Subcutaneous adipose tissue (tissue), 4 donors: Measurements from ENCODE around the gene N4BP3. TPM values are rescaled to one million over a fixed set of nuclear protein-coding genes. Genes with fewer than 3 reads are reported as not detected.

ENCODE experiments used
- CTCF ChIP-seq: fragments of 450-650 bp; IDR thresholded peaks from one replicate; pipeline ENCODE4 v1.5.1; 2016; ENCODE audit warnings: low read depth, mild to moderate bottlenecking, control low read depth, antibody characterized with exemption, moderate library complexity
- total RNA-seq, 4 donors: library from RNA; depleted of rRNA; stranded (reverse); fragments of >200 nt; gene quantifications; one replicate each; pipeline ENCODE4 v1.1.0, GENCODE V29; 2016

The N4BP3 gene
- 1 to 10 TPM in 1 of 4 donors, under 1 TPM in 3; 0.17 to 3.0 (median 0.55) TPM for total RNA-seq

GRCh38 chr5:178113141-178113787 is at the start of gene N4BP3:
Gene N4BP3, plus strand, starts transcription at chr5:178113532. Its CDS starts 6,052 bp downstream, at chr5:178119584.
- no peak for TF ChIP-seq CTCF

GRCh38 chr5:178067755-178068154 is 45.6 kb upstream of the N4BP3 start:
- TF ChIP-seq CTCF: no peak

- TF ChIP-seq CTCF: no peak
Measured at GRCh38 chr5:178068293-178068692, 45.0 kb upstream of the N4BP3 start.

GRCh38 chr5:178069909-178070308 is 43.4 kb upstream of the N4BP3 start:
- TF ChIP-seq CTCF: no peak

- TF ChIP-seq CTCF: no peak
Measured at GRCh38 chr5:178071108-178071507, 42.2 kb upstream of the N4BP3 start.

- no peak for TF ChIP-seq CTCF
Measured at GRCh38 chr5:178072749-178073148, 40.6 kb upstream of the N4BP3 start.

- no peak for TF ChIP-seq CTCF
Measured at GRCh38 chr5:178074266-178074952, 38.9 kb upstream of the N4BP3 start.
